SK-N-SH treated with all-trans-retinoic acid at 6 μM for 48 hours (cell line): Measurements from ENCODE around the gene SIM2.

ENCODE experiments used
- ATAC-seq: fragments of 200-7000 bp; cut with Tn5 transposase; 3 replicates; pipeline ENCODE4 v1.9.1; 2020; ENCODE audit warnings: mild to moderate bottlenecking, moderate library complexity
- ARNTL ChIP-seq: fragments of 450-650 bp; formaldehyde crosslinking; IDR thresholded peaks from 2 replicates; pipeline ENCODE4 v1.5.0; 2020; ENCODE audit warnings: low read depth, mild to moderate bottlenecking, moderate library complexity, borderline replicate concordance
- BACH2 ChIP-seq: fragments of 250-450 bp; sonication (Bioruptor Pico); IDR thresholded peaks from 2 replicates; pipeline ENCODE4 v1.9.0; 2021; ENCODE audit warnings: mild to moderate bottlenecking, borderline replicate concordance
- CSDC2 ChIP-seq: fragments of 250-450 bp; sonication (Bioruptor Pico); IDR thresholded peaks from 2 replicates; pipeline ENCODE4 v1.5.0; 2020; ENCODE audit warnings: mild to moderate bottlenecking, moderate library complexity
- ESRRG ChIP-seq: fragments of 250-450 bp; sonication (Bioruptor Pico); IDR thresholded peaks from 2 replicates; pipeline ENCODE4 v1.6.1; 2021; ENCODE audit warnings: mild to moderate bottlenecking
- GLIS3 ChIP-seq: fragments of 250-450 bp; sonication (Bioruptor Pico); IDR thresholded peaks from 2 replicates; pipeline ENCODE4 v1.5.0; 2020; ENCODE audit warnings: mild to moderate bottlenecking, moderate library complexity
- ISL1 ChIP-seq: fragments of 250-450 bp; sonication (Bioruptor Pico); IDR thresholded peaks from 2 replicates; pipeline ENCODE4 v2.1.2; 2022; ENCODE audit warnings: mild to moderate bottlenecking, moderate library complexity
- PPARA ChIP-seq: fragments of 250-450 bp; sonication (Bioruptor Pico); IDR thresholded peaks from 2 replicates; pipeline ENCODE4 v1.5.0; 2020; ENCODE audit warnings: mild to moderate bottlenecking, borderline replicate concordance
- SNAI2 ChIP-seq: fragments of 250-450 bp; sonication (Bioruptor Pico); IDR thresholded peaks from 2 replicates; pipeline ENCODE4 v1.5.0; 2020; ENCODE audit warnings: mild to moderate bottlenecking, moderate library complexity
- TOX ChIP-seq: fragments of 250-450 bp; sonication (Bioruptor Pico); IDR thresholded peaks from 2 replicates; pipeline ENCODE4 v1.8.0; 2021; ENCODE audit warnings: mild to moderate bottlenecking, moderate library complexity, borderline replicate concordance
- ZC3H10 ChIP-seq: fragments of 250-450 bp; sonication (Bioruptor Pico); IDR thresholded peaks from 2 replicates; pipeline ENCODE4 v1.5.1; 2021; ENCODE audit warnings: mild to moderate bottlenecking, moderate library complexity
- ZFP3 ChIP-seq: fragments of 250-450 bp; sonication (Bioruptor Pico); IDR thresholded peaks from 2 replicates; pipeline ENCODE4 v1.5.0; 2020; ENCODE audit warnings: mild to moderate bottlenecking, moderate library complexity
- ZFP30 ChIP-seq: fragments of 450-650 bp; formaldehyde crosslinking; IDR thresholded peaks from 2 replicates; pipeline ENCODE4 v1.5.0; 2022; ENCODE audit warnings: mild to moderate bottlenecking, moderate library complexity
- ZNF565 ChIP-seq: fragments of 450-650 bp; formaldehyde crosslinking; conservative IDR thresholded peaks from 2 replicates; pipeline ENCODE4 v1.5.0; 2020; ENCODE audit warnings: low read depth, mild to moderate bottlenecking, moderate library complexity
- ZNF70 ChIP-seq: fragments of 450-650 bp; formaldehyde crosslinking; IDR thresholded peaks from 2 replicates; pipeline ENCODE4 v1.5.0; 2020; ENCODE audit warnings: mild to moderate bottlenecking, moderate library complexity
- TF ChIP-seq, protein P1 (sequence below): fragments of 250-450 bp; sonication (Bioruptor Pico); IDR thresholded peaks from 2 replicates; pipeline ENCODE4 v1.8.0; 2021; ENCODE audit warnings: low read depth, mild to moderate bottlenecking, moderate library complexity, borderline replicate concordance
- TF ChIP-seq, protein P2 (sequence below): fragments of 250-450 bp; sonication (Bioruptor Pico); IDR thresholded peaks from 2 replicates; pipeline ENCODE4 v1.5.1; 2020; ENCODE audit warnings: low read depth, mild to moderate bottlenecking, moderate library complexity
- TF ChIP-seq, protein P3 (sequence below): fragments of 250-450 bp; sonication (Bioruptor Pico); IDR thresholded peaks from 2 replicates; pipeline ENCODE4 v1.5.1; 2021; ENCODE audit warnings: mild to moderate bottlenecking, moderate library complexity
- TF ChIP-seq, protein P4 (sequence below): fragments of 250-450 bp; sonication (Bioruptor Pico); IDR thresholded peaks from 2 replicates; pipeline ENCODE4 v1.5.0; 2020; ENCODE audit warnings: mild to moderate bottlenecking, moderate library complexity
- TF ChIP-seq, protein P5 (sequence below): fragments of 250-450 bp; sonication (Bioruptor Pico); IDR thresholded peaks from 2 replicates; pipeline ENCODE4 v1.8.0; 2020; ENCODE audit warnings: mild to moderate bottlenecking, moderate library complexity, borderline replicate concordance

SIM2 gene

DNA sequence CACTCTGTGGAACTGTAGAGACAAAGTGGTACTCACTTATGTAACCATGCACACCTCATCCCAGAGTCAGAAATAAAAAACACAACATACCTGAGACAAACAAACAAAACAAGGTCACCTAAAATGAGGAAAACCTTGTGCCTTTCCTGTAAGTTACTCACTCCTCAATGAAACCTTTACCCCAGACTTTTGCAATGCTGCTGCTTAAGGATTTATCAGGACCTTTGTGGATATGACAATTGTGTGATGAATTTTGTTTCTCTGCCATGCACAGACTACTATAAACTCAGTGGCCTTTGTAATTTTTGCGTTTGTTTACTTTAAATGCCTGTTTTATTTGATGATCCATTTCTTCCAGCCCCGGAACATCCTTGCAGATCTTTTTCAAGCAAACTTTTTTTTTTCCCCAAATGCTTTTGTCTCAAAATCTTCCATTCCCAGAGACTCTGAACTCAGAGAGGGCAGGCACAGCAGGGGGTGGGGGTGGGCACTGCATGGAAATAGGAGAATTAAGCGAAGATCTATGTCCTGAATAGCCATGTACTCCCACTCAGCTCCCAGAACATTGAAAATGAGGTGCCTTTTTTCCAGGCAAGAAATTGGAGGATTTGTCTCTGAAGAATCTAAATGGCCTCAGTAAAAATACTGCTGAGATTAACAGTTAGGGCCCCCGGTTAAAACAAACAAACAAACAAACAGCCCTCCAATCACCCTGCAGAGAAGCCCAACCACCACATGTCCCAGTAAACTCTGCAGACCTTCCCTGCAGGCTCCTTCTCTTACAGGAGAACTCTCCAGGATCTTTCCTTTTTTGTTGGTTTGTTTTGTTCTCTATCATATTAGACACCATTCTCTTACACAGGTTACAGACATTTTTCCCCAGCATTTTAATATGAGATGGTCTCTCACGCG, 22.6 kb upstream of the SIM2 start:
- ATAC-seq: no peak

DNA sequence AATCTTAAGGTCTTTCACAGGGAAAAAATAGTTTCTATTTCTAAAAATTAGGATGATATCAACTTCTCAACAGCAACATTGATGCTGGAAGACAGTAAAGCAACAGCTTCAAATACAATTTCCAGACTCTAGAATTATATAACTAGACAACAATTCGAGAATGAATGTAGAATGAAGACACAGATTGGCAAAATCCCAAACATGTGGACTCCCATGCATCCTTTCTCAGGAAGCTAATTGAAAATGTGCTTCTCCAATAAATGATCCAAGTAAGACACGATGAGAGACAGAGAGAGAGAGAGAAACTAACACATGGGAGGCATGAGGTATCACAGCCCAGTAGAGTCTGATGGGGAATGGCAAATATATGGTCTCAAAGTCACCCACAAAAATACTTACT, 21.5 kb upstream of the SIM2 start:
- no peak for TF ChIP-seq GLIS3 (CRISPR knock-in tag)
- TF ChIP-seq PPARA (CRISPR knock-in tag): no peak
- no peak for TF ChIP-seq TOX
- no peak for TF ChIP-seq SNAI2 (CRISPR knock-in tag)
- TF ChIP-seq BACH2: no peak
- no peak for TF ChIP-seq CSDC2 (CRISPR knock-in tag)
- TF ChIP-seq ZNF70: no peak
- TF ChIP-seq, protein P1, sequence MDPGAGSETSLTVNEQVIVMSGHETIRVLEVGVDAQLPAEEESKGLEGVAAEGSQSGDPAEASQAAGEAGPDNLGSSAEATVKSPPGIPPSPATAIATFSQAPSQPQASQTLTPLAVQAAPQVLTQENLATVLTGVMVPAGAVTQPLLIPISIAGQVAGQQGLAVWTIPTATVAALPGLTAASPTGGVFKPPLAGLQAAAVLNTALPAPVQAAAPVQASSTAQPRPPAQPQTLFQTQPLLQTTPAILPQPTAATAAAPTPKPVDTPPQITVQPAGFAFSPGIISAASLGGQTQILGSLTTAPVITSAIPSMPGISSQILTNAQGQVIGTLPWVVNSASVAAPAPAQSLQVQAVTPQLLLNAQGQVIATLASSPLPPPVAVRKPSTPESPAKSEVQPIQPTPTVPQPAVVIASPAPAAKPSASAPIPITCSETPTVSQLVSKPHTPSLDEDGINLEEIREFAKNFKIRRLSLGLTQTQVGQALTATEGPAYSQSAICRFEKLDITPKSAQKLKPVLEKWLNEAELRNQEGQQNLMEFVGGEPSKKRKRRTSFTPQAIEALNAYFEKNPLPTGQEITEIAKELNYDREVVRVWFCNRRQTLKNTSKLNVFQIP (CRISPR knock-in tag): no peak
- TF ChIP-seq ESRRG: no peak
- TF ChIP-seq ZNF565 (CRISPR knock-in tag): no peak
- TF ChIP-seq, protein P2, sequence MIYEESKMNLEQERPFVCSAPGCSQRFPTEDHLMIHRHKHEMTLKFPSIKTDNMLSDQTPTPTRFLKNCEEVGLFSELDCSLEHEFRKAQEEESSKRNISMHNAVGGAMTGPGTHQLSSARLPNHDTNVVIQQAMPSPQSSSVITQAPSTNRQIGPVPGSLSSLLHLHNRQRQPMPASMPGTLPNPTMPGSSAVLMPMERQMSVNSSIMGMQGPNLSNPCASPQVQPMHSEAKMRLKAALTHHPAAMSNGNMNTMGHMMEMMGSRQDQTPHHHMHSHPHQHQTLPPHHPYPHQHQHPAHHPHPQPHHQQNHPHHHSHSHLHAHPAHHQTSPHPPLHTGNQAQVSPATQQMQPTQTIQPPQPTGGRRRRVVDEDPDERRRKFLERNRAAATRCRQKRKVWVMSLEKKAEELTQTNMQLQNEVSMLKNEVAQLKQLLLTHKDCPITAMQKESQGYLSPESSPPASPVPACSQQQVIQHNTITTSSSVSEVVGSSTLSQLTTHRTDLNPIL: no peak
- no peak for ATAC-seq

More for the DNA sequence above, 22.6 kb upstream of the SIM2 start:
- no peak for TF ChIP-seq ZC3H10 (CRISPR knock-in tag)

DNA sequence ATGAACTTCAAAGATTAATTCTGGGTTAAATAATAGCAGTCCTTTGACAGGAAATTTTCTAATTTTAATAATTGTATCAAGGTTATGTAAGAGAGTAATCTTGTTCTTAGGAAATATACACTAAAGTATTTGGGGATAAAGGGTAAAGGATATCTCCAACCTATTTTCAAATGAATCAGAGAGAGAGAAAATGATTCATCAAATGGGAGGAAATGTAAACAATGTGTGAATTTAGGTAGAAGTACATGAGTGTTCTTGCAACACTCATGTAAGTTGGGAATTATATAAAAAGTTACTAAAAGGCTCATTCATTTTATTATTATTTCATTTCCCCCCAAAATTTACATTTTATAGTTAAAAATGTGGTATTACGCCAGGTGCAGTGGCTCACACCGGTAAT, 20.4 kb upstream of the SIM2 start:
- no peak for ATAC-seq
- no peak for TF ChIP-seq TOX
- no peak for TF ChIP-seq ZFP30 (CRISPR knock-in tag)
- no peak for TF ChIP-seq ESRRG
- TF ChIP-seq ZNF70: no peak
- no peak for TF ChIP-seq ZC3H10 (CRISPR knock-in tag)

DNA sequence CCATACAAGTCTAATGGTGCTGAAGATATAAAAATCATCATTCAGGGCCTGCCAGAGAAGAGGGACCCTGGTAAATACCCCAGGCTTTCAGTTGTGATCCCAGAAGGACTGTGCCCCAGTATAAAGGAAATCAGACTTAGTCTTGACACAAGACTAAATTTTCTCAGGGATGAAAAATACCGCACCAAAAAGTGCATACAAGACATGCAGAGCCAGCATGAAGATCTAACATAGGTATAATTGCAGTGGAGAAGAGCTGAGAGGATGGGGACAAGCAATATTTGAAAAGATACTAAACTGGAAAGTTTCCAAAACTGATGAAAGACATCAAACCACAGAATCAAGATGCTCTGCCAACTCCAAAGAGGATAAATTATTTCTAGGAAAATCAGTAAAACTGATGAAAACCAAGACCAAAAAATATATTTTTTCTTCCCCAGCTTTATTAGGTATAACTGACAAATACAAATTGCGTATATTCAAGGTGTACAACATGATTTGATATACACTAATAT, 17.7 kb upstream of the SIM2 start:
- no peak for TF ChIP-seq GLIS3 (CRISPR knock-in tag)
- TF ChIP-seq, all 23 proteins: peak for 0
- ATAC-seq: no peak

DNA sequence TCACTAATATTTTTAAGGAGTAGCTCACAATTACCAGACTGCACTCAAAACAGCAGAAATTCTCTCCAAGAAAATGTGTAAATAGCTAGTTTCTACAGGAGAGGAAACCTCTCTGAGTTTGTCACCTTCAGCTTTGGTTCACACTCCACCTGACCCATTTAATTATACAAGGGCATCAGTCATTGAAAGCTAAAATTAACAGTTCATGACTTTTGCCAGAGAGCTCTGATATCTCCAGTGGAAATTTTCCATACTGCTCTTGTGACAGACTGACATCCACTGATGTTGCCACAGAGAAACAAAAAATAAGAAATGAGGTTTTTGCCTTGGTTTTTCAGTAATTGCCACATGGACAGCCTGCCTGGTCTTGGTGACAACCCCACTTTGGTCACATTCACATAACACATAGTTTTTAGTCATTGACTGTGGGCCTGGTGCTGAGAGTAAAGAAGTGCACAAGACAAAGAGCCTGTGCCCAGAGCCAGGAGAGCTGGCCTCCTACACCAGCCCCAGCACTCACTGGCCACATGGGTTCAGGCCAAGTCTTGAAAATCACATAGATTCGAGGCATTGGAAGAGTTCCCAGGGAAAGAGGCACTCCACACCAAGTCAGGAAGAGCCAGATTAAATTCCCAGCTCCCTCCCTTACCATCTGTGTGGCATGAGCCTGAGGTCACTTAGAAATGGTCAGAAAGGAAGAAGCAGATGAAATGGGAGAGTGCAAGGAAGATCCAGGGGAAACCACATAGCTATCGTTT, 13.8 kb upstream of the SIM2 start:
- TF ChIP-seq TOX: no peak
- TF ChIP-seq, protein P3, sequence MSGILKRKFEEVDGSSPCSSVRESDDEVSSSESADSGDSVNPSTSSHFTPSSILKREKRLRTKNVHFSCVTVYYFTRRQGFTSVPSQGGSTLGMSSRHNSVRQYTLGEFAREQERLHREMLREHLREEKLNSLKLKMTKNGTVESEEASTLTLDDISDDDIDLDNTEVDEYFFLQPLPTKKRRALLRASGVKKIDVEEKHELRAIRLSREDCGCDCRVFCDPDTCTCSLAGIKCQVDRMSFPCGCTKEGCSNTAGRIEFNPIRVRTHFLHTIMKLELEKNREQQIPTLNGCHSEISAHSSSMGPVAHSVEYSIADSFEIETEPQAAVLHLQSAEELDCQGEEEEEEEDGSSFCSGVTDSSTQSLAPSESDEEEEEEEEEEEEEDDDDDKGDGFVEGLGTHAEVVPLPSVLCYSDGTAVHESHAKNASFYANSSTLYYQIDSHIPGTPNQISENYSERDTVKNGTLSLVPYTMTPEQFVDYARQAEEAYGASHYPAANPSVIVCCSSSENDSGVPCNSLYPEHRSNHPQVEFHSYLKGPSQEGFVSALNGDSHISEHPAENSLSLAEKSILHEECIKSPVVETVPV (CRISPR knock-in tag): no peak
- no peak for TF ChIP-seq PPARA (CRISPR knock-in tag)
- TF ChIP-seq, protein P1 (CRISPR knock-in tag): no peak
- TF ChIP-seq, protein P4, sequence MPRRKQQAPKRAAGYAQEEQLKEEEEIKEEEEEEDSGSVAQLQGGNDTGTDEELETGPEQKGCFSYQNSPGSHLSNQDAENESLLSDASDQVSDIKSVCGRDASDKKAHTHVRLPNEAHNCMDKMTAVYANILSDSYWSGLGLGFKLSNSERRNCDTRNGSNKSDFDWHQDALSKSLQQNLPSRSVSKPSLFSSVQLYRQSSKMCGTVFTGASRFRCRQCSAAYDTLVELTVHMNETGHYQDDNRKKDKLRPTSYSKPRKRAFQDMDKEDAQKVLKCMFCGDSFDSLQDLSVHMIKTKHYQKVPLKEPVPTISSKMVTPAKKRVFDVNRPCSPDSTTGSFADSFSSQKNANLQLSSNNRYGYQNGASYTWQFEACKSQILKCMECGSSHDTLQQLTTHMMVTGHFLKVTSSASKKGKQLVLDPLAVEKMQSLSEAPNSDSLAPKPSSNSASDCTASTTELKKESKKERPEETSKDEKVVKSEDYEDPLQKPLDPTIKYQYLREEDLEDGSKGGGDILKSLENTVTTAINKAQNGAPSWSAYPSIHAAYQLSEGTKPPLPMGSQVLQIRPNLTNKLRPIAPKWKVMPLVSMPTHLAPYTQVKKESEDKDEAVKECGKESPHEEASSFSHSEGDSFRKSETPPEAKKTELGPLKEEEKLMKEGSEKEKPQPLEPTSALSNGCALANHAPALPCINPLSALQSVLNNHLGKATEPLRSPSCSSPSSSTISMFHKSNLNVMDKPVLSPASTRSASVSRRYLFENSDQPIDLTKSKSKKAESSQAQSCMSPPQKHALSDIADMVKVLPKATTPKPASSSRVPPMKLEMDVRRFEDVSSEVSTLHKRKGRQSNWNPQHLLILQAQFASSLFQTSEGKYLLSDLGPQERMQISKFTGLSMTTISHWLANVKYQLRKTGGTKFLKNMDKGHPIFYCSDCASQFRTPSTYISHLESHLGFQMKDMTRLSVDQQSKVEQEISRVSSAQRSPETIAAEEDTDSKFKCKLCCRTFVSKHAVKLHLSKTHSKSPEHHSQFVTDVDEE (CRISPR knock-in tag): no peak
- TF ChIP-seq CSDC2 (CRISPR knock-in tag): no peak
- TF ChIP-seq ISL1: no peak
- TF ChIP-seq, protein P5, sequence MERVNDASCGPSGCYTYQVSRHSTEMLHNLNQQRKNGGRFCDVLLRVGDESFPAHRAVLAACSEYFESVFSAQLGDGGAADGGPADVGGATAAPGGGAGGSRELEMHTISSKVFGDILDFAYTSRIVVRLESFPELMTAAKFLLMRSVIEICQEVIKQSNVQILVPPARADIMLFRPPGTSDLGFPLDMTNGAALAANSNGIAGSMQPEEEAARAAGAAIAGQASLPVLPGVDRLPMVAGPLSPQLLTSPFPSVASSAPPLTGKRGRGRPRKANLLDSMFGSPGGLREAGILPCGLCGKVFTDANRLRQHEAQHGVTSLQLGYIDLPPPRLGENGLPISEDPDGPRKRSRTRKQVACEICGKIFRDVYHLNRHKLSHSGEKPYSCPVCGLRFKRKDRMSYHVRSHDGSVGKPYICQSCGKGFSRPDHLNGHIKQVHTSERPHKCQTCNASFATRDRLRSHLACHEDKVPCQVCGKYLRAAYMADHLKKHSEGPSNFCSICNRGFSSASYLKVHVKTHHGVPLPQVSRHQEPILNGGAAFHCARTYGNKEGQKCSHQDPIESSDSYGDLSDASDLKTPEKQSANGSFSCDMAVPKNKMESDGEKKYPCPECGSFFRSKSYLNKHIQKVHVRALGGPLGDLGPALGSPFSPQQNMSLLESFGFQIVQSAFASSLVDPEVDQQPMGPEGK (CRISPR knock-in tag): no peak
- no peak for TF ChIP-seq ARNTL (CRISPR knock-in tag)
- TF ChIP-seq ZFP3 (CRISPR knock-in tag): no peak
- no peak for TF ChIP-seq ZNF70
- TF ChIP-seq ZFP30 (CRISPR knock-in tag): no peak
- ATAC-seq: no peak
